DND-41 (cell line): ENCODE data around the gene CDH19.

ENCODE experiments used
- EZH2 ChIP-seq: IDR thresholded peaks from 3 replicates; pipeline ENCODE4 v1.6.1; 2012; ENCODE audit warnings: borderline replicate concordance, low read depth, mild to moderate bottlenecking, moderate library complexity, low read length, inconsistent platforms; ENCODE audit not compliant: severe bottlenecking
- TF ChIP-seq, protein P1 (sequence below): IDR thresholded peaks from 2 replicates; pipeline ENCODE4 v1.5.1; 2012; ENCODE audit warnings: borderline replicate concordance, low read length, moderate library complexity, mild to moderate bottlenecking; ENCODE audit not compliant: poor library complexity, severe bottlenecking; ENCODE audit errors: extremely low read depth

DNA sequence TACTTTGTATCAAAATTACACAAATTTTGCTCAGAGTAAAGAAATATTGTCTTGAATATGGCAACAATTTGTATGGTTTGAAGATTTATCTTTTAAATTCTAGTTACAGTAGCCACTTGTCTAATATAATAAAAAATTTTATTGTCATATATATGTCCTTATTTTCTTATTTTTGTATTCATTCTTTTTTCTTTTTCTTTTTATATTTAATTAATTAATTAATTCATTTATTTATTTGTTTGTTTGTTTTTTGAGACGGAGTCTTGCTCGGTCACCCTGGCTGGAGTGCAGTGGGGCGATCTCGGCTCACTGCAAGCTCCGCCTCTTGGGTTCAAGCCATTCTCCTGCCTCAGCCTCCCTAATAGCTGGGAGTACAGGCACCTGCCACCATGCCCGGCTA, 3.7 kb upstream of the CDH19 start:
- TF ChIP-seq, protein P1, sequence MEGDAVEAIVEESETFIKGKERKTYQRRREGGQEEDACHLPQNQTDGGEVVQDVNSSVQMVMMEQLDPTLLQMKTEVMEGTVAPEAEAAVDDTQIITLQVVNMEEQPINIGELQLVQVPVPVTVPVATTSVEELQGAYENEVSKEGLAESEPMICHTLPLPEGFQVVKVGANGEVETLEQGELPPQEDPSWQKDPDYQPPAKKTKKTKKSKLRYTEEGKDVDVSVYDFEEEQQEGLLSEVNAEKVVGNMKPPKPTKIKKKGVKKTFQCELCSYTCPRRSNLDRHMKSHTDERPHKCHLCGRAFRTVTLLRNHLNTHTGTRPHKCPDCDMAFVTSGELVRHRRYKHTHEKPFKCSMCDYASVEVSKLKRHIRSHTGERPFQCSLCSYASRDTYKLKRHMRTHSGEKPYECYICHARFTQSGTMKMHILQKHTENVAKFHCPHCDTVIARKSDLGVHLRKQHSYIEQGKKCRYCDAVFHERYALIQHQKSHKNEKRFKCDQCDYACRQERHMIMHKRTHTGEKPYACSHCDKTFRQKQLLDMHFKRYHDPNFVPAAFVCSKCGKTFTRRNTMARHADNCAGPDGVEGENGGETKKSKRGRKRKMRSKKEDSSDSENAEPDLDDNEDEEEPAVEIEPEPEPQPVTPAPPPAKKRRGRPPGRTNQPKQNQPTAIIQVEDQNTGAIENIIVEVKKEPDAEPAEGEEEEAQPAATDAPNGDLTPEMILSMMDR = no peak
- TF ChIP-seq EZH2 = no peak
